Measurements from ENCODE around the gene CBFA2T3.
A peak's percentile ranks its signal among the peaks of the same experiment; 100 is the strongest.

DNA sequence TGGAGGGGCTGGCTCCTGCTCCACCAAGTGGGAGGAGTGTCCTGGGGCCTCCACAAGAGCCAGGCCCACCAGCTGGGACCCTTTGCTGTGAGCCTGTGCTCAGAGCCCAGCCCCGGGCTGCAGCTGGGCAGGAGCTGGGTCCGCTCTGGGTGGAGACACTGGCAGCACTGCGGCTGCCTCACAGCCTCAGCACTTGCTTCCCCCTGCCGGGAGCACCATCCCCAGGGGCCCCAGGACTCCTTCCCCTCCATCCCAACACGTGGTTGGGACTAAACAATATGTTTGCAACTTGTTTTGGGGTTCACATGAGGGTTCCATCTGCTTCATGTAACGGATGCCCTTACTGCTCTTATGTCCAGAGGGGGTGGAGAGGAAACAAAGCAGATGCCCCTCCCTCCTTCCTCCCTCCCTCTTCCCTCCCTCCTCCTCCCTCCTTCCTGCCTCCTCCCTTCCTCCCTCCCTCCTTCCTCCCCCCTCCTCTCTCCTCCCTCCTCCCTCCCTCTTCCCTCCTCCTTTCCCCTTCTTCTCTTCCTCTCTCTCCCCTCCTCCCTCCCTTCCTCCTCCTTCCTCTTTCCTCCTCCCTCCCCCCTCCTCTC, 16.3 kb upstream of the CBFA2T3 start:
- peak; percentile 59 for TF ChIP-seq POLR2A (IDR thresholded peaks at IDR 0.05; ENCODE audit: low read length)
- TF ChIP-seq GATA1 (IDR thresholded peaks at IDR 0.05; ENCODE audit: low read depth, low read length), result no peak

All from erythroblast (primary cell).